Lung (tissue), 12 donors: ENCODE results near the gene ZDHHC22. TPM values are rescaled to one million over a fixed set of nuclear protein-coding genes. Genes with fewer than 3 reads are reported as not detected.

Source experiments
- ATAC-seq: fragments of 200-7000 bp; cut with Tn5 transposase; one replicate; pipeline ENCODE4 v1.9.1; 2020; ENCODE audit warnings: moderate number of reproducible peaks; ENCODE audit not compliant: insufficient read depth, low FRiP score
- DNase-seq, 3 donors: peaks; one replicate each; pipeline ENCODE4 v3.0.0-alpha.2; 2013 to 2017
- H3K27ac ChIP-seq, 2 donors: one replicate each; pipeline ENCODE4 v1.5.1; 2013; ENCODE audit warnings: mild to moderate bottlenecking in 2 of 2, moderate library complexity in 2 of 2, control low read depth in 1 of 2, inconsistent platforms in 1 of 2, low read depth in 1 of 2, low read length in 1 of 2
- H3K27me3 ChIP-seq, 3 donors: one replicate each; pipeline ENCODE4 v1.5.1; 2013; ENCODE audit warnings: low read length in 2 of 3; ENCODE audit not compliant: control insufficient read depth in 3 of 3, insufficient read depth in 3 of 3
- H3K36me3 ChIP-seq, 4 donors: one replicate each; pipeline ENCODE4 v1.5.1; 2013; ENCODE audit warnings: low read length in 4 of 4, mild to moderate bottlenecking in 1 of 4, moderate library complexity in 1 of 4; ENCODE audit not compliant: control insufficient read depth in 4 of 4, insufficient read depth in 4 of 4
- H3K4me1 ChIP-seq, 5 donors: one replicate each; pipeline ENCODE4 v1.5.1; 2013; ENCODE audit warnings: low read length in 5 of 5, mild to moderate bottlenecking in 2 of 5, moderate library complexity in 1 of 5; ENCODE audit not compliant: control insufficient read depth in 5 of 5, insufficient read depth in 5 of 5
- H3K4me3 ChIP-seq: one replicate; pipeline ENCODE4 v1.5.1; 2013; ENCODE audit warnings: mild to moderate bottlenecking, control low read depth, moderate library complexity
- H3K9ac ChIP-seq, 2 donors: one replicate each; pipeline ENCODE4 v1.5.1; 2013; ENCODE audit warnings: low read length in 2 of 2, control low read depth in 1 of 2; ENCODE audit not compliant: insufficient read depth in 1 of 2
- H3K9me3 ChIP-seq, 4 donors: one replicate each; pipeline ENCODE4 v1.5.1; 2013; ENCODE audit warnings: low read length in 3 of 4, mild to moderate bottlenecking in 1 of 4, moderate library complexity in 1 of 4; ENCODE audit not compliant: control insufficient read depth in 4 of 4, insufficient read depth in 3 of 4
- whole genome bisulfite sequencing, 2 donors: extraction: QIAGEN DNeasy Blood & Tissue Kit; methylation state at CpG; one replicate each; pipeline ENCODE4 v1.1.7; 2013; 5-methylcytosine and 5-hydroxymethylcytosine counted together
- polyA plus RNA-seq, 2 donors: library from polyadenylated mRNA; stranded (reverse); fragments of 200-250 nt; gene quantifications; one replicate each; pipeline ENCODE4 v1.2.1, GENCODE V29; 2013
- total RNA-seq, 2 donors: library from RNA; depleted of rRNA in 1 of 2; stranded (reverse); fragments of >200 nt in 1 of 2; gene quantifications; one replicate each; pipeline ENCODE4 v1.2.1, GENCODE V29; 2014 to 2021
- TF ChIP-seq, protein P1 (sequence below): IDR thresholded peaks from 2 replicates; pipeline ENCODE4 v1.5.1; 2012; ENCODE audit warnings: mild to moderate bottlenecking; ENCODE audit errors: control extremely low read depth, extremely low read depth
- donor health status: control.
- donor health status: control.
- donor health status: Bipolar disorder and iron deficiency.
- donor health status: healthy.
- donor health status: DM: yes; HTN: yes; CAD: no.

Gene ZDHHC22
- total and polyA plus RNA-seq, 4 donors, result 0.02 TPM; not detected in 3

DNA sequence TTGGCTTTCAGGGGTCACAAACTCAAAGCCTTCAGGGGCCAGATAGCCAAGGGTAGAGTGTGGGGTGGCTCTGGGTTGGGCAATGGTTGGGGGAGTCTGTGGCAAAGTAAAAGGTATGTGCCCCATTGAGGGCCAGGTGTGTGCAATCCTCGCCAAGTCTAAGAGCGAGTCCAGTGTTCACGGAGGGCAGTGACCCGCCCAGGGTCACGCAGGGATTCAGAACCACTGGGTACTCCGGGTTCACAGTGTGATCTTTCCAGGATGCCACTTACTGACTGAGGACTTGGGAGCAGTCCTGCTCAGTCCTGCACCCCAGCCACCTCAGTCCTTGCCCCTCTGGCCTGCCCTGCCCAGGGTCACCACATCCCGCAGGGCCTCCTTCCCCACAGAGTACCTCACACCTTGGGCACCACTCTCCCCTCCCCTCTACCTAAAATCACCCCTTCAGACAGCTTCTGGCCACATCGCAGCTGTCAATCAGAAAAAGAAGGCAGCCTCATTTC is 15.7 kb downstream of the ZDHHC22 start:
- Histone ChIP-seq H3K27me3 (peaks cover 0 to 22% (median 17%) of the 10 kb centered on the region in 3 donors), H3K4me1 (peaks cover 0 to 12% (median 10%) of the 10 kb centered on the region in 5 donors), H3K9ac (no peak overlapping the region), H3K36me3 (peaks cover 0 to 2% (median 0%) of the 10 kb centered on the region in 4 donors), H3K9me3 (peaks cover 0 to 3% (median 0%) of the 10 kb centered on the region in 4 donors), H3K27ac (no peak overlapping the region), H3K4me3 (no peak overlapping the region)
- 92 to 93% methylated on average over 8 of the region's 8 CpGs for WGBS, 2 donors
- DNase-seq (no peak), ATAC-seq (no peak)
- TF ChIP-seq, protein P1, sequence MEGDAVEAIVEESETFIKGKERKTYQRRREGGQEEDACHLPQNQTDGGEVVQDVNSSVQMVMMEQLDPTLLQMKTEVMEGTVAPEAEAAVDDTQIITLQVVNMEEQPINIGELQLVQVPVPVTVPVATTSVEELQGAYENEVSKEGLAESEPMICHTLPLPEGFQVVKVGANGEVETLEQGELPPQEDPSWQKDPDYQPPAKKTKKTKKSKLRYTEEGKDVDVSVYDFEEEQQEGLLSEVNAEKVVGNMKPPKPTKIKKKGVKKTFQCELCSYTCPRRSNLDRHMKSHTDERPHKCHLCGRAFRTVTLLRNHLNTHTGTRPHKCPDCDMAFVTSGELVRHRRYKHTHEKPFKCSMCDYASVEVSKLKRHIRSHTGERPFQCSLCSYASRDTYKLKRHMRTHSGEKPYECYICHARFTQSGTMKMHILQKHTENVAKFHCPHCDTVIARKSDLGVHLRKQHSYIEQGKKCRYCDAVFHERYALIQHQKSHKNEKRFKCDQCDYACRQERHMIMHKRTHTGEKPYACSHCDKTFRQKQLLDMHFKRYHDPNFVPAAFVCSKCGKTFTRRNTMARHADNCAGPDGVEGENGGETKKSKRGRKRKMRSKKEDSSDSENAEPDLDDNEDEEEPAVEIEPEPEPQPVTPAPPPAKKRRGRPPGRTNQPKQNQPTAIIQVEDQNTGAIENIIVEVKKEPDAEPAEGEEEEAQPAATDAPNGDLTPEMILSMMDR, result no peak

DNA sequence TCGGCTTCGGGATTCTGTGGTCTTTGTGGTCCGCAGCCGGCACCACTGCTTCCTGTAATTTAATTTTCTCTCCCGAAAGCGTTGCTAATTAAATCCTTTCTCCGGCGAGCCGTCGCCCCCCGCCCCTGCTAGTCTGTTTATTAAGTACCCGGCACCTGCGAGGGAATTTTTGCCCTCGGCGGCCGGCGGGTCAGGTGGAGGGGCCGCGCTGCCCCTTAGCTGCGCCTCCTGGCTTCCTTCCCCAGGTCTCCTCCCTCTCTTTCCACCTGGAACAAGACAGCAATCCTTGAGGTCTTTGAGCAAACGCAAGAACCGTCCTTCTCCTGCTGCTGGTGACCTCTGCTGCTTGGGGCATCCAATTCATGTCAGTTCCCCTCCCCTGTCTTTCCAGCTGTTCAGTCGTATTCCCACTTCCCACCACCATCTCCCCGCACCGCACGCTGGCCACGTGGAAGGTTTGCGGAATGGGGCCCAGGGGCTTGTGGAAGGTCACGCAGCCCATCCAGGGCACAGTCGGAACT is 16.2 kb downstream of the ZDHHC22 start:
- Histone ChIP-seq H3K27me3 (peaks cover 0 to 22% (median 17%) of the 10 kb centered on the region in 3 donors), H3K4me1 (peaks cover 0 to 16% (median 10%) of the 10 kb centered on the region in 5 donors), H3K4me3 (no peak overlapping the region), H3K9me3 (peaks cover 0 to 2% (median 0%) of the 10 kb centered on the region in 4 donors), H3K9ac (no peak overlapping the region), H3K27ac (no peak overlapping the region), H3K36me3 (peaks cover 0 to 2% (median 0%) of the 10 kb centered on the region in 4 donors)
- DNase-seq (no peak), ATAC-seq (no peak)
- WGBS, 2 donors, result 14 to 19% methylated on average over 30 of the region's 30 CpGs
- TF ChIP-seq, protein P1, result no peak

DNA sequence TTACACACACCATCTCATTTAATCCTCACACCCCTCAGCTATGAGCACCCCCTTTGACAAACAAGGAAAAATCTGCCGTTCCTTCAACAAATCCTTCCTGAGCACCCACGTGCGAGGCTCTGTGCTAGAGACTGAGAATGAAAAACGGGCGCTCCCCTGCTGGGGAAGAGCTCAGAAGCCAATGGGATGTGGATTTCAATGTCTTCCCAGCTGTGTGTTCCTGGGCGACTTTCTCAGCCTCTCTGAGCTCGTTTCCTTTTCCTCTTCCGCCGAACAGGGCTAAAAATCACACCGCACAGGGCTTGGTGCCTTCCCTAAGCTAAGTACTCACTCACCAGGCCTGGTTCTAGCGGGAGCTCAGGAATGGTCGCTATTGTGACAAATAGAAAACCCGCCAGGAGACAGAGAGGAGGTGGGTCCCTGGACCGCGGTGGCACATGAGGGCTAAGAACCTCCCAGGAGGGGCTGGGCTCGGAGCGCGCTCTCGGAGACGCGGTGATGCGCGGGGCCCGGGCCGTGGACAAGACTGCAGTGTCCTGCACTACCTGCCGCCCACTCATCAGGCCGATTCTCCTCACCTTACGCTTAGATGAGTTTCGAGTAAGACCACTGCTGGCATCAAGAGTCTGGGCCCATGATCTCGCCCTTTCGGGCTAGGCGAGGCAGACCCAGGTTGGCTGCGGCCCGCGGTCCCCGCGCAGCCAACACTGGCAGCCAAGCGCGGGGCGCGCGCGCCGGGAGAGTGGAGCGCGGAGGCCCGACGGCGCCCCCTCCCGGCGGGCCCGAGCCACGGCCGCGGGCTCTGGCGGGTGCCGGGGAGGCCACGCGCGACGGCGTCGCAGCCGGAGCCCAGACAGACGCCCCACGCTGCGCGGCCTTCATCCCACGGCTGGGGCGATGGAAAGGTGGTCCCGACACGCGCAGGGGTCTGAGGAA is 17.0 kb downstream of the ZDHHC22 start:
- no peak overlapping the region for H3K27ac ChIP-seq
- TF ChIP-seq, protein P1, result peak; percentile 18
- H3K27me3 ChIP-seq, result peaks cover 0 to 22% (median 17%) of the 10 kb centered on the region in 3 donors
- peak; percentile 76 for ATAC-seq
- peaks cover 0 to 5% (median 0%) of the 10 kb centered on the region in 4 donors for H3K36me3 ChIP-seq
- H3K4me3 ChIP-seq, result peak overlapping the region; percentile 34
- peaks cover 0 to 16% (median 10%) of the 10 kb centered on the region in 5 donors for H3K4me1 ChIP-seq
- WGBS, 2 donors, result 6 to 9% methylated on average over 50 to 73 of the region's 73 CpGs
- H3K9ac ChIP-seq, result no peak overlapping the region
- peak; percentile 40 to 58 (median 57) for DNase-seq
- H3K9me3 ChIP-seq, result no peaks in the 10 kb centered on the region
